ENCODE measurements around the gene HRAS. TPM values are rescaled to one million over a fixed set of nuclear protein-coding genes. Genes with fewer than 3 reads are reported as not detected.

Gene HRAS
- total RNA-seq, 1 donor from 2014 or later = 93.5 TPM

- Mint-ChIP-seq H3K4me1 (peaks cover 12% of the 10 kb centered on the region), H3K4me3 (peak overlapping the region; percentile 49), H3K27me3 (ENCODE audit: low read depth) (peaks cover 3% of the 10 kb centered on the region), H3K36me3 (ENCODE audit: low read depth) (peaks cover 9% of the 10 kb centered on the region), H3K27ac (ENCODE audit: unreplicated experiment) (no peak overlapping the region), H3K9me3 (peaks cover 3% of the 10 kb centered on the region)
- TF ChIP-seq CTCF (conservative IDR thresholded peaks at IDR 0.05) = no peak
- no peak for DNase-seq (ENCODE audit: low read depth, low spot score)
These were observed 32.8 kb downstream of the HRAS start for GRCh38 chr11:502288-503178.

GRCh38 chr11:501683-502287 lies 33.6 kb downstream of the HRAS start:
- H3K4me3 Mint-ChIP-seq = peak overlapping the region; percentile 49
- peaks cover 16% of the 10 kb centered on the region for H3K36me3 Mint-ChIP-seq (ENCODE audit: low read depth)
- H3K4me1 Mint-ChIP-seq = peaks cover 12% of the 10 kb centered on the region
- TF ChIP-seq CTCF (conservative IDR thresholded peaks at IDR 0.05) = no peak
- H3K27me3 Mint-ChIP-seq (ENCODE audit: low read depth) = peaks cover 6% of the 10 kb centered on the region
- no peak for DNase-seq (ENCODE audit: low read depth, low spot score)
- H3K27ac Mint-ChIP-seq (ENCODE audit: unreplicated experiment) = no peak overlapping the region
- H3K9me3 Mint-ChIP-seq = peaks cover 9% of the 10 kb centered on the region

GRCh38 chr11:501001-501682 lies 34.2 kb downstream of the HRAS start:
- H3K4me1 Mint-ChIP-seq = peaks cover 7% of the 10 kb centered on the region
- H3K9me3 Mint-ChIP-seq = peaks cover 9% of the 10 kb centered on the region
- no peak overlapping the region for H3K27ac Mint-ChIP-seq (ENCODE audit: unreplicated experiment)
- no peak for TF ChIP-seq CTCF (conservative IDR thresholded peaks at IDR 0.05)
- H3K4me3 Mint-ChIP-seq = peak overlapping the region; percentile 34
- H3K36me3 Mint-ChIP-seq (ENCODE audit: low read depth) = peaks cover 19% of the 10 kb centered on the region
- DNase-seq (ENCODE audit: low read depth, low spot score) = no peak
- H3K27me3 Mint-ChIP-seq (ENCODE audit: low read depth) = peaks cover 3% of the 10 kb centered on the region

- Mint-ChIP-seq H3K27me3 (ENCODE audit: low read depth) (peaks cover 3% of the 10 kb centered on the region), H3K27ac (ENCODE audit: unreplicated experiment) (no peak overlapping the region), H3K9me3 (peaks cover 9% of the 10 kb centered on the region), H3K4me1 (no peaks in the 10 kb centered on the region), H3K4me3 (no peak overlapping the region), H3K36me3 (ENCODE audit: low read depth) (peaks cover 27% of the 10 kb centered on the region)
- TF ChIP-seq CTCF (conservative IDR thresholded peaks at IDR 0.05) = no peak
- no peak for DNase-seq (ENCODE audit: low read depth, low spot score)
These were observed 35.9 kb downstream of the HRAS start for GRCh38 chr11:499201-500076.

Data from neural crest cell (in vitro differentiated cells).